Panc1 (cell line): ENCODE data around the gene ADRM1. TPM values are rescaled to one million over a fixed set of nuclear protein-coding genes. Genes with fewer than 3 reads are reported as not detected.

ENCODE experiments used
- ATAC-seq: fragments of 200-7000 bp; cut with Tn5 transposase; 2 replicates; pipeline ENCODE4 v1.9.1; 2020; ENCODE audit warnings: mild to moderate bottlenecking, moderate library complexity
- BruUV-seq: library from RNA; stranded (reverse); fragments of 400-500 nt; replicated peaks from 2 replicates; lab custom pipeline; 2021; lab: Mats Ljungman, UMichigan
- CTCF ChIA-PET: fragments of 300-600 bp; sonication (Branson Sonifier 250); formaldehyde crosslinking; loops from one replicate; lab custom pipeline; 2022; ENCODE audit warnings: antibody characterized with exemption; lab: Charles Lee
- POLR2A ChIA-PET: fragments of 300-600 bp; sonication (Branson Sonifier 250); formaldehyde crosslinking; loops from one replicate; lab custom pipeline; 2022; ENCODE audit warnings: antibody characterized with exemption; lab: Charles Lee
- DNase-seq: peaks from one replicate; pipeline ENCODE4 v3.0.0-alpha.2; 2010; ENCODE audit warnings: low read depth, low spot score
- H3K27ac ChIP-seq: 2 replicates; pipeline ENCODE4 v1.5.1; 2011; ENCODE audit warnings: mild to moderate bottlenecking, low read length, inconsistent platforms
- H3K27me3 ChIP-seq: fragments of 200-500 bp; sonication (Bioruptor generic); 2 replicates; pipeline ENCODE4 v1.6.0; 2014; ENCODE audit warnings: low read length, inconsistent platforms; ENCODE audit not compliant: control insufficient read depth, insufficient read depth
- H3K36me3 ChIP-seq: fragments of 200-500 bp; sonication (Bioruptor generic); 2 replicates; pipeline ENCODE4 v1.5.1; 2014; ENCODE audit warnings: inconsistent platforms, mild to moderate bottlenecking, low read length, moderate library complexity; ENCODE audit not compliant: control insufficient read depth, insufficient read depth
- H3K4me1 ChIP-seq: 2 replicates; pipeline ENCODE4 v1.5.1; 2011; ENCODE audit warnings: inconsistent platforms, mild to moderate bottlenecking, low read length, moderate library complexity; ENCODE audit not compliant: control insufficient read depth, insufficient read depth
- H3K4me3 ChIP-seq, 2 experiments: 2 replicates each; pipeline ENCODE4 v1.5.1; 2011 to 2012; ENCODE audit warnings: low read depth in 2 of 2, low read length in 2 of 2, mild to moderate bottlenecking in 2 of 2, inconsistent platforms in 1 of 2, moderate library complexity in 1 of 2
- H3K9me3 ChIP-seq: fragments of 200-500 bp; sonication (Bioruptor generic); 2 replicates; pipeline ENCODE4 v1.5.1; 2014; ENCODE audit warnings: low read depth, mild to moderate bottlenecking, inconsistent platforms, low read length, moderate library complexity; ENCODE audit not compliant: control insufficient read depth, insufficient read depth
- POLR2AphosphoS5 ChIP-seq: IDR thresholded peaks from 2 replicates; pipeline ENCODE4 v1.6.1; 2012; ENCODE audit warnings: mild to moderate bottlenecking, low read depth, low read length, moderate library complexity
- SIN3A ChIP-seq: IDR thresholded peaks from 2 replicates; pipeline ENCODE4 v1.6.1; 2012; ENCODE audit warnings: low read depth, mild to moderate bottlenecking, low read length, moderate library complexity, borderline replicate concordance; ENCODE audit not compliant: insufficient read depth
- TCF7L2 ChIP-seq: IDR thresholded peaks from 2 replicates; pipeline ENCODE4 v1.6.1; 2011; ENCODE audit warnings: mild to moderate bottlenecking, low read depth, low read length, inconsistent platforms
- in situ Hi-C: cut with HindIII; loops from 2 replicates; pipeline ENCODE4 v1.10.0; 2016; ENCODE audit warnings: low sequenced_read_pairs, low pct_unique_long_range_greater_than_20kb
- intact Hi-C: fragments of 100-400 bp; cut with micrococcal nuclease; formaldehyde crosslinking; loops from one replicate; pipeline ENCODE4 v1.10.0; 2022; ENCODE audit not compliant: unreplicated experiment
- total RNA-seq: library from RNA; stranded (reverse); gene quantifications from one replicate; pipeline ENCODE4 v1.2.1, GENCODE V29; 2021; ENCODE audit not compliant: unreplicated experiment
- TF ChIP-seq, protein P1 (sequence below): fragments of 450-650 bp; IDR thresholded peaks from 2 replicates; pipeline ENCODE4 v1.5.1; 2017; ENCODE audit warnings: mild to moderate bottlenecking
- TF ChIP-seq, protein P2 (sequence below), 2 experiments: IDR thresholded peaks; 2 replicates each; pipeline ENCODE4 v1.6.1; 2011 to 2012; ENCODE audit warnings: low read depth in 2 of 2, control low read depth in 1 of 2, low read length in 1 of 2, mild to moderate bottlenecking in 1 of 2, moderate library complexity in 1 of 2; ENCODE audit not compliant: insufficient read depth in 1 of 2

ADRM1 gene
- total RNA-seq, 1 experiment from 2014 or later = 194 TPM

DNA sequence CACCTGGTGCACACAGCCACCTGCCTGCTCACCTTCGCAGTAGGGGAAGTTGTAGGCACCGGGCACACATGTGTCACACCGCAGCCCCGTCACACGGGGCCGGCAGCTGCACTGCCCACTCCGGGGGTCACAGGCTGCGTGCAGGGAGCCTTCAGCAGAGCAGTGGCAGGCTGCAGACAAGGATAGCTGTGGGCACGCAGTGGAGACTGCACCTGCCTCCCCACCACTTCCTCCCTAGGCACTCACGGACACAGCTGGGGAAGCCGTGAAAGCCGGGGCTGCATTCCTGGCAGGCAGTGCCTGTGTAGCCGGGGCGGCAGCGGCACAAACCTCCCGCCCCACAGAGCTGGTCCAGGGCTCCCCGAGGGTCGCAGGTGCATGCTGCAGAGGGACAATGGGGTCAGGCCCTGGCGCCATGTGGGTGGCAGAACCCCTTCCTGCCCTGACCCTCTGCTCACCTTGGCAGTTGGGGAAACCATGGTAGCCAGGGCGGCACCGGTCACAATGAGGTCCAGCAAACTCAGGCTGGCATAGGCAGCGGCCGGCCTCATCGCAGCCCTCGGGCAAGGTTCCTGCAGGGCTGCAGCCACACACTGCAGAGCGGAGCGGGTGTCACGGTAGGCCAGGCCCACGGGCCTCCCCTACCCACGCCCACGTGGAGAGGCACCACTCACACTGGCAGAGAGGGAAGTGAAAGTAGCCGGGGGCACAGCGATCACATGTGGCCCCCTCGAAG lies 34.9 kb downstream of the ADRM1 start:
- ATAC-seq (no peak), DNase-seq (no peak)
- H3K27ac ChIP-seq = no peak overlapping the region
- TF ChIP-seq, protein P1, sequence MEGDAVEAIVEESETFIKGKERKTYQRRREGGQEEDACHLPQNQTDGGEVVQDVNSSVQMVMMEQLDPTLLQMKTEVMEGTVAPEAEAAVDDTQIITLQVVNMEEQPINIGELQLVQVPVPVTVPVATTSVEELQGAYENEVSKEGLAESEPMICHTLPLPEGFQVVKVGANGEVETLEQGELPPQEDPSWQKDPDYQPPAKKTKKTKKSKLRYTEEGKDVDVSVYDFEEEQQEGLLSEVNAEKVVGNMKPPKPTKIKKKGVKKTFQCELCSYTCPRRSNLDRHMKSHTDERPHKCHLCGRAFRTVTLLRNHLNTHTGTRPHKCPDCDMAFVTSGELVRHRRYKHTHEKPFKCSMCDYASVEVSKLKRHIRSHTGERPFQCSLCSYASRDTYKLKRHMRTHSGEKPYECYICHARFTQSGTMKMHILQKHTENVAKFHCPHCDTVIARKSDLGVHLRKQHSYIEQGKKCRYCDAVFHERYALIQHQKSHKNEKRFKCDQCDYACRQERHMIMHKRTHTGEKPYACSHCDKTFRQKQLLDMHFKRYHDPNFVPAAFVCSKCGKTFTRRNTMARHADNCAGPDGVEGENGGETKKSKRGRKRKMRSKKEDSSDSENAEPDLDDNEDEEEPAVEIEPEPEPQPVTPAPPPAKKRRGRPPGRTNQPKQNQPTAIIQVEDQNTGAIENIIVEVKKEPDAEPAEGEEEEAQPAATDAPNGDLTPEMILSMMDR = no peak
- TF ChIP-seq, protein P2, sequence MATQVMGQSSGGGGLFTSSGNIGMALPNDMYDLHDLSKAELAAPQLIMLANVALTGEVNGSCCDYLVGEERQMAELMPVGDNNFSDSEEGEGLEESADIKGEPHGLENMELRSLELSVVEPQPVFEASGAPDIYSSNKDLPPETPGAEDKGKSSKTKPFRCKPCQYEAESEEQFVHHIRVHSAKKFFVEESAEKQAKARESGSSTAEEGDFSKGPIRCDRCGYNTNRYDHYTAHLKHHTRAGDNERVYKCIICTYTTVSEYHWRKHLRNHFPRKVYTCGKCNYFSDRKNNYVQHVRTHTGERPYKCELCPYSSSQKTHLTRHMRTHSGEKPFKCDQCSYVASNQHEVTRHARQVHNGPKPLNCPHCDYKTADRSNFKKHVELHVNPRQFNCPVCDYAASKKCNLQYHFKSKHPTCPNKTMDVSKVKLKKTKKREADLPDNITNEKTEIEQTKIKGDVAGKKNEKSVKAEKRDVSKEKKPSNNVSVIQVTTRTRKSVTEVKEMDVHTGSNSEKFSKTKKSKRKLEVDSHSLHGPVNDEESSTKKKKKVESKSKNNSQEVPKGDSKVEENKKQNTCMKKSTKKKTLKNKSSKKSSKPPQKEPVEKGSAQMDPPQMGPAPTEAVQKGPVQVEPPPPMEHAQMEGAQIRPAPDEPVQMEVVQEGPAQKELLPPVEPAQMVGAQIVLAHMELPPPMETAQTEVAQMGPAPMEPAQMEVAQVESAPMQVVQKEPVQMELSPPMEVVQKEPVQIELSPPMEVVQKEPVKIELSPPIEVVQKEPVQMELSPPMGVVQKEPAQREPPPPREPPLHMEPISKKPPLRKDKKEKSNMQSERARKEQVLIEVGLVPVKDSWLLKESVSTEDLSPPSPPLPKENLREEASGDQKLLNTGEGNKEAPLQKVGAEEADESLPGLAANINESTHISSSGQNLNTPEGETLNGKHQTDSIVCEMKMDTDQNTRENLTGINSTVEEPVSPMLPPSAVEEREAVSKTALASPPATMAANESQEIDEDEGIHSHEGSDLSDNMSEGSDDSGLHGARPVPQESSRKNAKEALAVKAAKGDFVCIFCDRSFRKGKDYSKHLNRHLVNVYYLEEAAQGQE (IDR thresholded peaks at IDR 0.05; ENCODE audit: insufficient read depth in 1 of 2, low read depth in 2 of 2, low read length in 1 of 2) = no peak
- TF ChIP-seq SIN3A (no peak), TCF7L2 (no peak), POLR2AphosphoS5 (no peak)
- intact Hi-C loops = no loop called here
- H3K36me3 ChIP-seq = peaks cover 22% of the 10 kb centered on the region
- no TSS peak for BruUV-seq
- H3K9me3 ChIP-seq = no peaks in the 10 kb centered on the region
- no peaks in the 10 kb centered on the region for H3K4me1 ChIP-seq
- POLR2A ChIA-PET = no interaction called here
- no peak overlapping the region for H3K4me3 ChIP-seq
- in situ Hi-C loops = no loop called here
- no peaks in the 10 kb centered on the region for H3K27me3 ChIP-seq
- CTCF ChIA-PET = no interaction called here

DNA sequence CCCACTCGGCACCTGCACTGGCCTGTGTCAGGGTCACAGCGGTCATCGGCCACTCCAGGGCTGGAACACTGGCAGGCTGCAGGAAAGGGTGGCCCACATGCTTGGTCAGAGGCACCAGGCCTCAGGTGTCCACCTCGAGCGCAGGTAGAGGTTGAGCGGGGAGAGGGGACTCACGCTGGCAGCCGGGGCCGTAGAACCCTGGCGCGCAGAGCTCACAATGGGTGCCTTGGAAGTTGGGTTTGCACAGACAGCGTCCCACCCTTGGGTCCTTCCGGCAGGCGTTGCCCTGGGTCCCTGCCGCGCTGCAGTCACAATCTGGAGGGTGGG lies 35.5 kb downstream of the ADRM1 start:
- POLR2A ChIA-PET = no interaction called here
- no peaks in the 10 kb centered on the region for H3K27me3 ChIP-seq
- CTCF ChIA-PET = no interaction called here

More for the DNA sequence above, 35.5 kb downstream of the ADRM1 start:
- intact Hi-C loops = no loop called here
- TF ChIP-seq, protein P2 (IDR thresholded peaks at IDR 0.05; ENCODE audit: insufficient read depth in 1 of 2, low read depth in 2 of 2, low read length in 1 of 2) = no peak
- TF ChIP-seq, protein P1 = no peak
- no peak for TF ChIP-seq POLR2AphosphoS5
- TF ChIP-seq TCF7L2 = no peak
- no peak for TF ChIP-seq SIN3A
- DNase-seq = no peak
- no peak overlapping the region for H3K27ac ChIP-seq
- no peak overlapping the region for H3K4me3 ChIP-seq
- no peaks in the 10 kb centered on the region for H3K4me1 ChIP-seq
- in situ Hi-C loops = no loop called here
- ATAC-seq = no peak
- H3K36me3 ChIP-seq = peaks cover 23% of the 10 kb centered on the region
- no peaks in the 10 kb centered on the region for H3K9me3 ChIP-seq
- BruUV-seq = TSS peak; percentile 21
